Fibroblast of pulmonary artery (primary cell): ENCODE results near the gene RTF2.

Source experiments
- DNase-seq: peaks from one replicate; pipeline ENCODE4 v3.0.0-alpha.2; 2010; ENCODE audit warnings: low read depth
- H3K4me3 ChIP-seq: replicated peaks from 2 replicates; pipeline ENCODE4 v1.5.1; 2011; ENCODE audit warnings: low read depth, mild to moderate bottlenecking, control low read depth, low read length, moderate library complexity
- CTCF ChIP-seq: IDR thresholded peaks from 2 replicates; pipeline ENCODE4 v1.5.1; 2011; ENCODE audit warnings: mild to moderate bottlenecking, control low read depth, low read length, inconsistent platforms; ENCODE audit errors: missing control alignments

The RTF2 gene

GRCh38 chr20:56565511-56565910 is 97.1 kb downstream of the RTF2 start:
- no peak overlapping the region for H3K4me3 ChIP-seq
- DNase-seq = no peak
- no peak for TF ChIP-seq CTCF

GRCh38 chr20:56566621-56567020 is 98.2 kb downstream of the RTF2 start:
- H3K4me3 ChIP-seq = no peak overlapping the region
- no peak for TF ChIP-seq CTCF
- no peak for DNase-seq
